Measurements from ENCODE around the gene HAND2.

GRCh38 chr4:173539986-173540385, 10.0 kb upstream of the HAND2 start:
- TF ChIP-seq CTCF (IDR thresholded peaks at IDR 0.05) = no peak
- no peak for TF ChIP-seq POLR2A (IDR thresholded peaks at IDR 0.05)
